ENCODE data around the gene ZNF823. TPM values are rescaled to one million over a fixed set of nuclear protein-coding genes. Genes with fewer than 3 reads are reported as not detected.

Gene ZNF823
- total and polyA plus RNA-seq, 2 of the 13 experiments (the other 11 are each of a cell fraction or from before 2014, with no cell fraction given), result 5.7 to 11.7 TPM

DNA sequence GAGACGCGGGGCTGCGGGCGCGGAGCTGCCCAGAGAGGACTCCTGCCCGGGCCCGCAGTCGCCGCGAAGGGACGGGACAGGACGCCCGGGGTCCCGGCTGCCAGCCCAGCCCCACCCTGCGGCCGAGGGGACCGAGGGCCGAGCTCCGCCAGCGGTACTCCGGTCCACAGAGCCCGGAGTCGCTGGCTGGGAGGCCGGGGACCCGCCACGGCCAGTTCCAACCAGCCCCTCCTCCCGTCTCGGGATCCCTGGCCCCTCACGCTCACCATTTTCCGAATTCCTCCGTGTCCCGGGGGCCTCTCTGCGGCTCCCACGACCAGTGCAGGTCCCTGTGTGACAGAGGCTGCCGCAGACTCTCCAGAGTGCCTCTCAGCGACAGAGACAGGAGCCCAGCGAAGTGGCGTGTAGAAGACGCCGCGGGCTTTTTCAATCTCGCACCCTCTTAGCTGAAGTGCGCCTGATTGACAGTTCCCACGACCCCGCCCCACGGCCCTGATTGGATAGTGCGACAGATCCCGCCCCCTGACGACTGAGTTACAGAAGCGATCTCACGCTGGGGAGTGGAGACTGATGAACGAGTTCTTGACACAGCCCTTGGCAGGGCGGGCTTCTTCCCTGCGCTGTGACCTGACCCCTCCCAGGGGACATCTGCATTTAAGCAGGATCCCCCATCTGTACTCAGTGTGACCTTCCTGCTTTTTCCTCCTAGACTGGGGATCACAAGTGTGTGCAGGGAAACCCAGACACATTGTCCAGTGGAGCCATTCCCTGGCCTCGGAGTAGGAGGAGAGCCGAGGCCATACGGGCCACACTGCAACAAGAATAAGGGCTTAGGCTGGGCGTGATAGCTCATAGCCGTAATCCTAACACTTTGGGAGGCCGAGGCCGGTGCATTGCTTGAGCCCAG is 44.0 kb downstream of the ZNF823 start (continued):
- TF ChIP-seq, protein P1, sequence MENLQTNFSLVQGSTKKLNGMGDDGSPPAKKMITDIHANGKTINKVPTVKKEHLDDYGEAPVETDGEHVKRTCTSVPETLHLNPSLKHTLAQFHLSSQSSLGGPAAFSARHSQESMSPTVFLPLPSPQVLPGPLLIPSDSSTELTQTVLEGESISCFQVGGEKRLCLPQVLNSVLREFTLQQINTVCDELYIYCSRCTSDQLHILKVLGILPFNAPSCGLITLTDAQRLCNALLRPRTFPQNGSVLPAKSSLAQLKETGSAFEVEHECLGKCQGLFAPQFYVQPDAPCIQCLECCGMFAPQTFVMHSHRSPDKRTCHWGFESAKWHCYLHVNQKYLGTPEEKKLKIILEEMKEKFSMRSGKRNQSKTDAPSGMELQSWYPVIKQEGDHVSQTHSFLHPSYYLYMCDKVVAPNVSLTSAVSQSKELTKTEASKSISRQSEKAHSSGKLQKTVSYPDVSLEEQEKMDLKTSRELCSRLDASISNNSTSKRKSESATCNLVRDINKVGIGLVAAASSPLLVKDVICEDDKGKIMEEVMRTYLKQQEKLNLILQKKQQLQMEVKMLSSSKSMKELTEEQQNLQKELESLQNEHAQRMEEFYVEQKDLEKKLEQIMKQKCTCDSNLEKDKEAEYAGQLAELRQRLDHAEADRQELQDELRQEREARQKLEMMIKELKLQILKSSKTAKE (CRISPR knock-in tag; IDR thresholded peaks at IDR 0.05; ENCODE audit: borderline replicate concordance), result no peak
- TF ChIP-seq, protein P2, sequence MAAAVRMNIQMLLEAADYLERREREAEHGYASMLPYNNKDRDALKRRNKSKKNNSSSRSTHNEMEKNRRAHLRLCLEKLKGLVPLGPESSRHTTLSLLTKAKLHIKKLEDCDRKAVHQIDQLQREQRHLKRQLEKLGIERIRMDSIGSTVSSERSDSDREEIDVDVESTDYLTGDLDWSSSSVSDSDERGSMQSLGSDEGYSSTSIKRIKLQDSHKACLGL (CRISPR knock-in tag; IDR thresholded peaks at IDR 0.05), result 0 out of 2 replicates have a peak, but pooled peaks have one; percentile 49
- TF ChIP-seq CCAR2 (optimal IDR thresholded peaks at IDR 0.05; ENCODE audit: low read depth, low read length) (no peak), ZNF205 (CRISPR knock-in tag; IDR thresholded peaks at IDR 0.05) (0 out of 2 replicates have a peak, but pooled peaks have one; percentile 74), IKZF4 (CRISPR knock-in tag; IDR thresholded peaks at IDR 0.05; ENCODE audit: borderline replicate concordance, low read depth, not compliant biosample characterization) (no peak), IRX3 (CRISPR knock-in tag; IDR thresholded peaks at IDR 0.05; ENCODE audit: borderline replicate concordance, low read depth) (peak; percentile 70; the same call in 1 of the 2 replicates), NR2F6 (IDR thresholded peaks at IDR 0.05) (no peak), NR2F6 (CRISPR knock-in tag; IDR thresholded peaks at IDR 0.05) (0 out of 2 replicates have a peak, but pooled peaks have one; percentile 12), CC2D1A (CRISPR knock-in tag; IDR thresholded peaks at IDR 0.05) (no peak), SSRP1 (CRISPR knock-in tag; IDR thresholded peaks at IDR 0.05) (no peak), CHCHD3 (CRISPR knock-in tag; IDR thresholded peaks at IDR 0.05) (0 out of 2 replicates have a peak, but pooled peaks have one; percentile 60), RAD21 (CRISPR knock-in tag; IDR thresholded peaks at IDR 0.05) (no peak), NRL (CRISPR knock-in tag; IDR thresholded peaks at IDR 0.05; ENCODE audit: borderline replicate concordance) (peak; percentile 37; the same call in 1 of the 2 replicates), SAFB2 (CRISPR knock-in tag; IDR thresholded peaks at IDR 0.05; ENCODE audit: borderline replicate concordance, low read depth) (no peak; the same call in 1 of the 2 replicates), ZFP37 (CRISPR knock-in tag; IDR thresholded peaks at IDR 0.05; ENCODE audit: borderline replicate concordance) (no peak), NR2F1 (CRISPR knock-in tag; IDR thresholded peaks at IDR 0.05) (no peak), ZNF224 (CRISPR knock-in tag; IDR thresholded peaks at IDR 0.05) (peak; percentile 25; the same call in 1 of the 2 replicates), FLYWCH1 (CRISPR knock-in tag; IDR thresholded peaks at IDR 0.05) (no peak), MIER2 (CRISPR knock-in tag; IDR thresholded peaks at IDR 0.05) (no peak), PHF21A (CRISPR knock-in tag; IDR thresholded peaks at IDR 0.05) (peak; percentile 56; the same call in 1 of the 2 replicates), BCL6 (CRISPR knock-in tag; IDR thresholded peaks at IDR 0.05) (no peak; the same call in 1 of the 2 replicates), HMG20A (CRISPR knock-in tag; IDR thresholded peaks at IDR 0.05; ENCODE audit: borderline replicate concordance) (no peak), PCBP1 (IDR thresholded peaks at IDR 0.05; ENCODE audit: borderline replicate concordance, low read depth, low read length) (no peak), KLF16 (CRISPR knock-in tag; IDR thresholded peaks at IDR 0.05) (peak in 1 of 2 experiments; percentile 60; a peak in 1 of 4 replicates), SP5 (CRISPR knock-in tag; IDR thresholded peaks at IDR 0.05; ENCODE audit: borderline replicate concordance, low read depth) (peak; percentile 66; the same call in 1 of the 2 replicates)
- TF ChIP-seq, protein P3, sequence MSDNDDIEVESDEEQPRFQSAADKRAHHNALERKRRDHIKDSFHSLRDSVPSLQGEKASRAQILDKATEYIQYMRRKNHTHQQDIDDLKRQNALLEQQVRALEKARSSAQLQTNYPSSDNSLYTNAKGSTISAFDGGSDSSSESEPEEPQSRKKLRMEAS (IDR thresholded peaks at IDR 0.05), result peak; percentile 71
- TF ChIP-seq, protein P4, sequence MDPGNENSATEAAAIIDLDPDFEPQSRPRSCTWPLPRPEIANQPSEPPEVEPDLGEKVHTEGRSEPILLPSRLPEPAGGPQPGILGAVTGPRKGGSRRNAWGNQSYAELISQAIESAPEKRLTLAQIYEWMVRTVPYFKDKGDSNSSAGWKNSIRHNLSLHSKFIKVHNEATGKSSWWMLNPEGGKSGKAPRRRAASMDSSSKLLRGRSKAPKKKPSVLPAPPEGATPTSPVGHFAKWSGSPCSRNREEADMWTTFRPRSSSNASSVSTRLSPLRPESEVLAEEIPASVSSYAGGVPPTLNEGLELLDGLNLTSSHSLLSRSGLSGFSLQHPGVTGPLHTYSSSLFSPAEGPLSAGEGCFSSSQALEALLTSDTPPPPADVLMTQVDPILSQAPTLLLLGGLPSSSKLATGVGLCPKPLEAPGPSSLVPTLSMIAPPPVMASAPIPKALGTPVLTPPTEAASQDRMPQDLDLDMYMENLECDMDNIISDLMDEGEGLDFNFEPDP (CRISPR knock-in tag; conservative IDR thresholded peaks at IDR 0.05), result no peak
